RWPE2 (cell line): ENCODE data around the gene MCF2L.
A peak's percentile ranks its signal among the peaks of the same experiment; 100 is the strongest.

Experiments
- ATAC-seq: fragments of 200-7000 bp; cut with Tn5 transposase; 3 replicates; pipeline ENCODE4 v1.9.1; 2021; ENCODE audit warnings: low read depth
- DNase-seq: peaks from one replicate; pipeline ENCODE4 v3.0.0-alpha.2; 2020; ENCODE audit warnings: low spot score
- H3K27ac ChIP-seq: fragments of 450-650 bp; 2 replicates; pipeline ENCODE4 v1.5.1; 2017; ENCODE audit warnings: mild to moderate bottlenecking; ENCODE audit not compliant: poor library complexity, severe bottlenecking
- H3K27me3 ChIP-seq: fragments of 250-450 bp; sonication (Bioruptor Pico); 2 replicates; pipeline ENCODE4 v1.5.1; 2021; ENCODE audit warnings: mild to moderate bottlenecking, moderate library complexity; ENCODE audit not compliant: insufficient read depth, poor library complexity, severe bottlenecking
- H3K36me3 ChIP-seq: fragments of 250-450 bp; sonication (Bioruptor Pico); 2 replicates; pipeline ENCODE4 v1.5.1; 2020; ENCODE audit warnings: low read depth, mild to moderate bottlenecking, moderate library complexity
- H3K4me1 ChIP-seq: fragments of 250-450 bp; sonication (Bioruptor Pico); 2 replicates; pipeline ENCODE4 v1.5.1; 2021; ENCODE audit warnings: mild to moderate bottlenecking, moderate library complexity; ENCODE audit not compliant: insufficient read depth, poor library complexity, severe bottlenecking
- H3K4me3 ChIP-seq: fragments of 250-450 bp; sonication (Bioruptor Pico); 2 replicates; pipeline ENCODE4 v1.5.1; 2021; ENCODE audit warnings: mild to moderate bottlenecking, moderate library complexity; ENCODE audit not compliant: severe bottlenecking
- H3K9me3 ChIP-seq: fragments of 250-450 bp; sonication (Bioruptor Pico); 2 replicates; pipeline ENCODE4 v1.5.1; 2021; ENCODE audit warnings: mild to moderate bottlenecking, moderate library complexity; ENCODE audit not compliant: severe bottlenecking
- TF ChIP-seq, protein P1 (sequence below): fragments of 450-650 bp; IDR thresholded peaks from one replicate; pipeline ENCODE4 v1.5.1; 2017; ENCODE audit warnings: mild to moderate bottlenecking, moderate library complexity; ENCODE audit not compliant: poor library complexity, severe bottlenecking

Gene MCF2L

DNA sequence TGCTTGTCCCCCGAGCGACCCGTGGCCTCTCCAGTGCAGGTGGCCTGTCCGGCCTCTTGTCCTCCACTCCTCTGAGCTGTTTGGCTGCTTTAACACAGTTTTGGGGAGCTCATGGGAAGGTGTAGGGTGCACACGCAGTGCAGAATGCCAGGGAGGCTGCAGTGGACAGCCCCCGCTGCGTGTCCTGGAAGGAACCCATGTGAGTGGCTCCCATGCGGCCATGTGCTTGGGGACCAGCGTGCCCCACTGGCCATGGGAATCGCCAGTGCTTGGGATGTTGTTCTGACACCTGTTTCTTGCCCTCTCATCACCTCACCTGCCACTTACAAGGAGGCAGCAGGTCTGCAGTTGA is 114.0 kb downstream of the MCF2L start:
- DNase-seq, result no peak
- no peak for ATAC-seq
- H3K27me3 ChIP-seq, result no peaks in the 10 kb centered on the region

DNA sequence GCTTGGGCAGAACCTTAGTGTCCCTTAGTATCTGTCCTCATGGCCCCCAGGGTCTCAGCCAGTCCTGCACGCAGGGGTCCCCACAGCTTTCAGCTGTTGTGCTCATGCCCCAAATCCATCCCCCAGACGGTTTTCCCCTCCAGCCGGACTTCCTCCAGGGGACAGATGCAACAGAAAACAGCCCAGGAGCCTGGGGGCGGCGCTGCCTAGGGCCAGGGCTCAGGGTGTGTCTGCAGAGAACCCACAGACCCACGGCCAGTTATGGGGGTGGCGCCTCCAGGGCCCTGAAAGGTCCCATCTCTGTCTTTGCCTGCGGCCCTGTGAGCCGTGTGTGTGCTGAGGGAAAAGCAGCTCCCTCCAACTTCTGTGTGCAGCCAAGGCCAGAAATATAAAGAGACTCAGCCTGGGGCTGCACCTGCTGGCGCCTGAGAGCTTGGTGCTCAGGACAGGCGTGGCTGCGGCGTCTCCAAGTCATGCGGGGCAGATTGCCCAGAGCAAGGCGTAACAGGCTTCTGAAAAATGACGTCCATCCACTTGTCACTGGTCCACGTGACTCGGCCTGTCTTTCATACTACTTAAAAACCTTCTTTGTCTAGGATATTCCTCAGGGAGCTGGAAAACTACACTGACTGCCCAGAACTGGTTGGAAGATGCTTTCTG is 114.5 kb downstream of the MCF2L start:
- H3K27me3 ChIP-seq, result no peaks in the 10 kb centered on the region
- peak; percentile 33 for DNase-seq
- H3K27ac ChIP-seq, result no peak overlapping the region

More for the DNA sequence above, 114.0 kb downstream of the MCF2L start:
- H3K4me3 ChIP-seq, result no peak overlapping the region
- no peaks in the 10 kb centered on the region for H3K4me1 ChIP-seq
- no peaks in the 10 kb centered on the region for H3K9me3 ChIP-seq
- H3K36me3 ChIP-seq, result no peaks in the 10 kb centered on the region
- H3K27ac ChIP-seq, result no peak overlapping the region
- TF ChIP-seq, protein P1, sequence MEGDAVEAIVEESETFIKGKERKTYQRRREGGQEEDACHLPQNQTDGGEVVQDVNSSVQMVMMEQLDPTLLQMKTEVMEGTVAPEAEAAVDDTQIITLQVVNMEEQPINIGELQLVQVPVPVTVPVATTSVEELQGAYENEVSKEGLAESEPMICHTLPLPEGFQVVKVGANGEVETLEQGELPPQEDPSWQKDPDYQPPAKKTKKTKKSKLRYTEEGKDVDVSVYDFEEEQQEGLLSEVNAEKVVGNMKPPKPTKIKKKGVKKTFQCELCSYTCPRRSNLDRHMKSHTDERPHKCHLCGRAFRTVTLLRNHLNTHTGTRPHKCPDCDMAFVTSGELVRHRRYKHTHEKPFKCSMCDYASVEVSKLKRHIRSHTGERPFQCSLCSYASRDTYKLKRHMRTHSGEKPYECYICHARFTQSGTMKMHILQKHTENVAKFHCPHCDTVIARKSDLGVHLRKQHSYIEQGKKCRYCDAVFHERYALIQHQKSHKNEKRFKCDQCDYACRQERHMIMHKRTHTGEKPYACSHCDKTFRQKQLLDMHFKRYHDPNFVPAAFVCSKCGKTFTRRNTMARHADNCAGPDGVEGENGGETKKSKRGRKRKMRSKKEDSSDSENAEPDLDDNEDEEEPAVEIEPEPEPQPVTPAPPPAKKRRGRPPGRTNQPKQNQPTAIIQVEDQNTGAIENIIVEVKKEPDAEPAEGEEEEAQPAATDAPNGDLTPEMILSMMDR, result no peak

DNA sequence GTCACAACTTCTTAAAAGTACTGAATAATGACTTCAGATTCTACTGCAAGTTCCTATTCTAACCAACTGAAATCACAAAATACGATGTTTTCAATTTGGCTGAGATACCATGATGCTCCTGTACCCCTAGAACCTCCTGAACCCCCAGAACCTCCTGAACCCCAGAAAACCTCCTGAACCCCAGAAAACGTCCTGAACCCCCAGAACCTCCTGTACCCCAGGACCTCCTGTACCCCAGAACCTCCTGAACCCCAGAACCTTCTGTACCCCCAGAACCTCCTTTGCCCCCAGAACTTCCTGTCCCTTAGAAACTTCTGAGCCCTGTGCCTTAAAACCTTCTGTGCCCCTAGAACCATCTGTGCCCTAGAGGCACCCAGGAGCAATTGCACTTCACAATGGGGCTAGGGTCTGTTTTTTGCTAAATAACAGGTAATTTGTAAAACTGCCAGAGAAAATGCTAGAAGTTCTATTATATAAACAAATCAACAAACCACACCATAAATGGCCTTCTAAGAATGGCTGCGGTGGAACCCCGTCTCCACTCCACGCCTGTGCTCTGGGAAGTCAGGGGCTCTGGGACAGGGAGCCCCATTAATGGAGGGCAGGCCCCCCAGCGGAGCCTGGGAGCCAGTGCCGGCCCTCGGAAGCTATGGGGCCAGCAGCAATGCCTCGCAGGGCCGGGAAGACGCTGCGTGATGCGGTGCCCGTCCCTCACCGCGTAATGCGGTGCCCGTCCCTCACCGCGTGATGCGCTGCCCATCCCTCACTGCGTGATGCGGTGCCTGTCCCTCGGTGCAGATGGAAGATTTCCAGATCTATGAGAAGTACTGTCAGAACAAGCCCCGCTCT is 115.3 kb downstream of the MCF2L start:
- no peaks in the 10 kb centered on the region for H3K36me3 ChIP-seq
- H3K27ac ChIP-seq, result no peak overlapping the region
- peak; percentile 26 for DNase-seq
- no peak overlapping the region for H3K4me3 ChIP-seq
- no peaks in the 10 kb centered on the region for H3K9me3 ChIP-seq
- no peaks in the 10 kb centered on the region for H3K27me3 ChIP-seq
- no peaks in the 10 kb centered on the region for H3K4me1 ChIP-seq
- TF ChIP-seq, protein P1, result no peak
- ATAC-seq, result no peak

More for the DNA sequence above, 114.5 kb downstream of the MCF2L start:
- TF ChIP-seq, protein P1, result no peak
- H3K9me3 ChIP-seq, result no peaks in the 10 kb centered on the region
- no peak overlapping the region for H3K4me3 ChIP-seq
- peak; percentile 51; the same call in 2 of the 3 replicates for ATAC-seq
- H3K36me3 ChIP-seq, result no peaks in the 10 kb centered on the region
- H3K4me1 ChIP-seq, result no peaks in the 10 kb centered on the region

DNA sequence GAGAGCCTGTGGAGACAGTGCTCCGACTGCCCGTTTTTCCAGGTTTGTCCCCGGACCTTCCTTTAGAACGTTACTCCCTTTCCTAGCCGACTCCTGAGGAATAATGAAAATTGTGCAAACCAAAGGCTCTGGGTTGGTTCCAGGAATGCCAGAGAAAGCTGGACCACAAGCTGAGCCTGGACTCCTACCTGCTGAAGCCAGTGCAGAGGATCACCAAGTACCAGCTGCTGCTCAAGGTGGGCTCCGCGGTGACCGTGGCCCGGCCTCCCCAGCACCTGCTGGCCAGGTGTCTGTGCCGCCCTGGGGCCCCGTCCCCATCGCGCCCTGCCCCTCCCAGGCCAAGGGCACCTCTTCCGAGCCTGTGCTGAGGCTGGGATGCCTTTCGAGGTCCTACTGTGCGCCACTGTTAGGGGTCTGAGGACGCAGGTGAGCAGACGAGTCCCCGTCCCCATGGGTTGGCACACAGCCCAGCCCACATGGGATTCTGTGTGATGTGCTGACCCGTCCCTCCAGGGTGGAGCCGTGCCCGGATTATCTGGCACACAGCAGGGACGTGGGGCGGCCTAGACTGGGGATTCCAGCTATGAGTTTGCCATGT is 116.0 kb downstream of the MCF2L start:
- no peaks in the 10 kb centered on the region for H3K36me3 ChIP-seq
- H3K4me3 ChIP-seq, result no peak overlapping the region
- H3K9me3 ChIP-seq, result no peaks in the 10 kb centered on the region
- TF ChIP-seq, protein P1, result no peak
- no peak overlapping the region for H3K27ac ChIP-seq
- no peaks in the 10 kb centered on the region for H3K27me3 ChIP-seq
- H3K4me1 ChIP-seq, result no peaks in the 10 kb centered on the region
- DNase-seq, result no peak
- ATAC-seq, result no peak
